HCT116 (cell line): ENCODE data around the gene NPY4R2. TPM values are rescaled to one million over a fixed set of nuclear protein-coding genes. Genes with fewer than 3 reads are reported as not detected.
"Not testable (repeated sequence)": the region's sequence is repeated elsewhere in the genome, so short reads cannot be mapped to it uniquely, and the experiment has no call there.

Experiments used
- ATAC-seq: fragments of 200-7000 bp; cut with Tn5 transposase; 2 replicates; pipeline ENCODE4 v1.9.1; 2020; ENCODE audit warnings: mild to moderate bottlenecking, moderate library complexity
- BruUV-seq: library from RNA; stranded (reverse); fragments of 400-500 nt; replicated peaks from 2 replicates; lab custom pipeline; 2021; lab: Mats Ljungman, UMichigan
- CTCF ChIA-PET: fragments of 300-600 bp; sonication (Branson Sonifier 250); formaldehyde crosslinking; loops from one replicate; lab custom pipeline; 2021; ENCODE audit warnings: antibody characterized with exemption; lab: Charles Lee
- POLR2A ChIA-PET: fragments of 300-600, 350-600 bp; sonication (Branson Sonifier 250); formaldehyde crosslinking; loops from one replicate; lab custom pipeline; 2021; ENCODE audit warnings: antibody characterized with exemption; lab: Charles Lee
- RAD21 ChIA-PET, 2 experiments: fragments of 300-600 bp; sonication (Branson Sonifier 250); formaldehyde crosslinking; loops; one replicate each; lab custom pipeline; 2023; ENCODE audit warnings: low total read pairs in 2 of 2; ENCODE audit not compliant: uncharacterized antibody in 2 of 2, unreplicated experiment in 2 of 2, low non-redundant PET in 1 of 2; lab: Charles Lee
- DNase-seq: peaks from one replicate; pipeline ENCODE4 v3.0.0-alpha.2; 2010; ENCODE audit warnings: low read depth, low spot score
- H2AFZ ChIP-seq: fragments of 200-600 bp; shearing (Covaris generic), sonication (generic); 2 replicates; pipeline ENCODE4 v1.6.1; 2017; ENCODE audit warnings: low read depth, mixed run types, mixed read lengths, antibody characterized with exemption, low read length; ENCODE audit not compliant: poor library complexity, severe bottlenecking
- H3K27ac ChIP-seq: 2 replicates; pipeline ENCODE4 v1.5.1; 2012; ENCODE audit warnings: low read depth, low read length
- H3K27me3 ChIP-seq: fragments of 200-600 bp; sonication (generic); 2 replicates; pipeline ENCODE4 v1.6.1; 2016; ENCODE audit warnings: mixed run types, low read length, mixed read lengths; ENCODE audit not compliant: insufficient read depth
- H3K36me3 ChIP-seq, 2 experiments: fragments of 200-500 bp in 1 of 2; fragments of 200-600 bp in 1 of 2; sonication (Bioruptor generic) in 1 of 2; sonication (generic) in 1 of 2; 2 replicates each; pipeline versions ENCODE4 v1.5.1 to v1.6.1; 2014 to 2016; ENCODE audit warnings: low read length in 2 of 2, inconsistent platforms in 1 of 2, mixed read lengths in 1 of 2, mixed run types in 1 of 2; ENCODE audit not compliant: insufficient read depth in 2 of 2, control insufficient read depth in 1 of 2
- H3K4me1 ChIP-seq, 2 experiments: fragments of 200-600 bp in 1 of 2; sonication (generic) in 1 of 2; 2 replicates each; pipeline versions ENCODE4 v1.5.1 to v1.6.1; 2012 to 2017; ENCODE audit warnings: low read length in 2 of 2, inconsistent platforms in 1 of 2, mild to moderate bottlenecking in 1 of 2, mixed read lengths in 1 of 2, mixed run types in 1 of 2, moderate library complexity in 1 of 2; ENCODE audit not compliant: insufficient read depth in 2 of 2, control insufficient read depth in 1 of 2
- H3K4me2 ChIP-seq: fragments of 200-600 bp; sonication (generic); 2 replicates; pipeline ENCODE4 v1.6.1; 2017; ENCODE audit warnings: mixed run types, low read length, mixed read lengths
- H3K4me3 ChIP-seq, 2 experiments: fragments of 200-600 bp in 1 of 2; sonication (generic) in 1 of 2; replicated peaks in 1 of 2; 2 replicates each; pipeline ENCODE4 v1.5.1; 2011 to 2016; ENCODE audit warnings: low read length in 2 of 2, control low read depth in 1 of 2, low read depth in 1 of 2, mild to moderate bottlenecking in 1 of 2, mixed read lengths in 1 of 2, mixed run types in 1 of 2
- H3K79me2 ChIP-seq: fragments of 200-600 bp; sonication (generic); 2 replicates; pipeline ENCODE4 v1.6.1; 2017; ENCODE audit warnings: mild to moderate bottlenecking, mixed run types, low read length, moderate library complexity, mixed read lengths; ENCODE audit not compliant: insufficient read depth
- H3K9ac ChIP-seq: fragments of 200-600 bp; sonication (generic); 2 replicates; pipeline ENCODE4 v1.6.1; 2016; ENCODE audit warnings: low read length, mixed read lengths
- H3K9me2 ChIP-seq: fragments of 200-600 bp; sonication (generic), shearing (Covaris generic); 2 replicates; pipeline ENCODE4 v1.6.1; 2017; ENCODE audit warnings: mixed run types, mild to moderate bottlenecking, moderate library complexity; ENCODE audit not compliant: insufficient read depth
- H3K9me3 ChIP-seq, 2 experiments: fragments of 200-500 bp in 1 of 2; fragments of 200-600 bp in 1 of 2; sonication (Bioruptor generic) in 1 of 2; sonication (generic) in 1 of 2; 2 replicates each; pipeline ENCODE4 v1.6.1; 2014 to 2017; ENCODE audit warnings: low read length in 2 of 2, mixed read lengths in 2 of 2, inconsistent platforms in 1 of 2, low read depth in 1 of 2, mild to moderate bottlenecking in 1 of 2, mixed run types in 1 of 2, moderate library complexity in 1 of 2; ENCODE audit not compliant: control insufficient read depth in 1 of 2, insufficient read depth in 1 of 2
- H4K20me1 ChIP-seq: fragments of 200-600 bp; sonication (generic), shearing (Covaris generic); 2 replicates; pipeline ENCODE4 v1.6.1; 2017; ENCODE audit warnings: mixed run types, mild to moderate bottlenecking, moderate library complexity; ENCODE audit not compliant: insufficient read depth
- intact Hi-C: fragments of 100-400 bp; cut with micrococcal nuclease; formaldehyde crosslinking; loops from 2 replicates; pipeline ENCODE4 v1.10.0; 2022
- total RNA-seq: library from RNA; stranded (reverse); gene quantifications from one replicate; pipeline ENCODE4 v1.2.1, GENCODE V29; 2021; ENCODE audit not compliant: unreplicated experiment

NPY4R2 gene
- total RNA-seq, 1 experiment from 2014 or later, result not detected

- H3K9ac ChIP-seq, CTCF ChIA-PET, H3K4me3 ChIP-seq, H4K20me1 ChIP-seq, POLR2A ChIA-PET, ATAC-seq, intact Hi-C loops, BruUV-seq, H3K27me3 ChIP-seq, DNase-seq, H3K9me3 ChIP-seq, H3K79me2 ChIP-seq, H3K4me1 ChIP-seq, H3K27ac ChIP-seq, RAD21 ChIA-PET, H3K36me3 ChIP-seq, H3K9me2 ChIP-seq, H3K4me2 ChIP-seq, H2AFZ ChIP-seq: not testable (repeated sequence)
Observed at GRCh38 chr10:47959677-47960076, 41.2 kb downstream of the NPY4R2 start.

- H3K27me3 ChIP-seq, H3K4me1 ChIP-seq, POLR2A ChIA-PET, intact Hi-C loops, H3K27ac ChIP-seq, H3K4me3 ChIP-seq, RAD21 ChIA-PET, H3K9ac ChIP-seq, H3K79me2 ChIP-seq, H2AFZ ChIP-seq, ATAC-seq, H3K36me3 ChIP-seq, H3K9me2 ChIP-seq, H3K9me3 ChIP-seq, H3K4me2 ChIP-seq, BruUV-seq, H4K20me1 ChIP-seq, DNase-seq, CTCF ChIA-PET: not testable (repeated sequence)
Observed at GRCh38 chr10:47960699-47961098, 42.2 kb downstream of the NPY4R2 start.

GRCh38 chr10:47962785-47963184 lies 44.3 kb downstream of the NPY4R2 start:
- intact Hi-C loops, H3K4me2 ChIP-seq, H2AFZ ChIP-seq, H3K9me2 ChIP-seq, H3K27ac ChIP-seq, H4K20me1 ChIP-seq, ATAC-seq, H3K36me3 ChIP-seq, CTCF ChIA-PET, H3K9me3 ChIP-seq, POLR2A ChIA-PET, H3K27me3 ChIP-seq, H3K4me3 ChIP-seq, DNase-seq, H3K79me2 ChIP-seq, H3K4me1 ChIP-seq, RAD21 ChIA-PET, H3K9ac ChIP-seq, BruUV-seq: not testable (repeated sequence)

- intact Hi-C loops, H3K9me2 ChIP-seq, CTCF ChIA-PET, RAD21 ChIA-PET, H3K4me3 ChIP-seq, H3K4me1 ChIP-seq, POLR2A ChIA-PET, H2AFZ ChIP-seq, H3K27ac ChIP-seq, ATAC-seq, H3K27me3 ChIP-seq, BruUV-seq, H4K20me1 ChIP-seq, H3K79me2 ChIP-seq, DNase-seq, H3K9ac ChIP-seq, H3K4me2 ChIP-seq, H3K9me3 ChIP-seq, H3K36me3 ChIP-seq: not testable (repeated sequence)
Observed at GRCh38 chr10:47964280-47965063, 46.0 kb downstream of the NPY4R2 start.
